H4 (cell line): ENCODE results near the gene RXRA. TPM values are rescaled to one million over a fixed set of nuclear protein-coding genes. Genes with fewer than 3 reads are reported as not detected.

ENCODE experiments used
- DNase-seq: peaks from one replicate; pipeline ENCODE4 v3.0.0-alpha.2; 2015; ENCODE audit warnings: low spot score
- total RNA-seq: library from RNA; depleted of rRNA; stranded (reverse); fragments of >200 nt; shearing (Covaris generic); gene quantifications from 2 replicates; pipeline ENCODE4 v1.2.3, GENCODE V29; 2014

Gene RXRA
- total RNA-seq, 1 experiment from 2014 or later = 11.2 TPM

GRCh38 chr9:134451700-134452458 lies 125.6 kb downstream of the RXRA start:
- no peak for DNase-seq

- no peak for DNase-seq
Observed at GRCh38 chr9:134452728-134453127, 126.5 kb downstream of the RXRA start.

- no peak for DNase-seq
Observed at GRCh38 chr9:134453776-134454475, 127.7 kb downstream of the RXRA start.

- DNase-seq = no peak
Observed at GRCh38 chr9:134454476-134454857, 128.2 kb downstream of the RXRA start.

- no peak for DNase-seq
Observed at GRCh38 chr9:134455021-134455471, 128.8 kb downstream of the RXRA start.

GRCh38 chr9:134455537-134455933 lies 129.3 kb downstream of the RXRA start:
- DNase-seq = no peak

GRCh38 chr9:134455934-134456755 lies 129.9 kb downstream of the RXRA start:
- DNase-seq = peak; percentile 96

- DNase-seq = no peak
Observed at GRCh38 chr9:134456756-134457305, 130.6 kb downstream of the RXRA start.

- DNase-seq = no peak
Observed at GRCh38 chr9:134457321-134458206, 131.3 kb downstream of the RXRA start.

GRCh38 chr9:134458207-134459108 lies 132.2 kb downstream of the RXRA start:
- no peak for DNase-seq

- no peak for DNase-seq
Observed at GRCh38 chr9:134459164-134459563, 132.9 kb downstream of the RXRA start.

- no peak for DNase-seq
Observed at GRCh38 chr9:134459573-134459972, 133.3 kb downstream of the RXRA start.

GRCh38 chr9:134460206-134460605 lies 134.0 kb downstream of the RXRA start:
- no peak for DNase-seq

GRCh38 chr9:134460896-134461295 lies 134.6 kb downstream of the RXRA start:
- no peak for DNase-seq

GRCh38 chr9:134461426-134461982 lies 135.2 kb downstream of the RXRA start:
- DNase-seq = no peak

- DNase-seq = no peak
Observed at GRCh38 chr9:134462318-134462717, 136.1 kb downstream of the RXRA start.

GRCh38 chr9:134463280-134463679 lies 137.0 kb downstream of the RXRA start:
- peak; percentile 40 for DNase-seq

GRCh38 chr9:134466869-134467616 lies 140.8 kb downstream of the RXRA start:
- no peak for DNase-seq

- DNase-seq = no peak
Observed at GRCh38 chr9:134468358-134468757, 142.1 kb downstream of the RXRA start.
